Natural killer cell (primary cell): ENCODE data around the gene OLFM4. TPM values are rescaled to one million over a fixed set of nuclear protein-coding genes. Genes with fewer than 3 reads are reported as not detected.

Experiments used
- ATAC-seq, 3 donors: fragments of 150-1000 bp in 2 of 3; fragments of 200-7000 bp in 1 of 3; cut with Tn5 transposase; 1 replicate in 1 of 3; 2 replicates in 2 of 3; pipeline ENCODE4 v1.10.0; 2021; ENCODE audit warnings: mild to moderate bottlenecking in 2 of 3, moderate library complexity in 2 of 3
- DNase-seq, 2 donors: peaks; one replicate each; pipeline versions ENCODE4 v3.0.0 to v3.0.0-alpha.2; 2013 to 2021; ENCODE audit warnings: mixed read lengths in 1 of 2
- H3K27ac ChIP-seq: one replicate; pipeline ENCODE4 v1.5.1; 2013; ENCODE audit warnings: mild to moderate bottlenecking, low read length
- H3K27me3 ChIP-seq: one replicate; pipeline ENCODE4 v1.6.1; 2013; ENCODE audit warnings: low read length; ENCODE audit not compliant: control insufficient read depth, insufficient read depth
- H3K36me3 ChIP-seq: one replicate; pipeline ENCODE4 v1.6.1; 2013; ENCODE audit warnings: low read length; ENCODE audit not compliant: control insufficient read depth, insufficient read depth
- H3K4me1 ChIP-seq: one replicate; pipeline ENCODE4 v1.6.1; 2013; ENCODE audit warnings: low read length; ENCODE audit not compliant: control insufficient read depth, insufficient read depth
- H3K4me3 ChIP-seq: one replicate; pipeline ENCODE4 v1.5.1; 2013; ENCODE audit warnings: low read length
- H3K9me3 ChIP-seq: one replicate; pipeline ENCODE4 v1.6.1; 2013; ENCODE audit warnings: low read length; ENCODE audit not compliant: control insufficient read depth, insufficient read depth
- H3K27ac Mint-ChIP-seq, 2 donors: one replicate each; pipeline ENCODE4 v1.8.0; 2022; ENCODE audit warnings: mild to moderate bottlenecking in 2 of 2, mixed read lengths in 2 of 2, moderate library complexity in 1 of 2
- H3K27me3 Mint-ChIP-seq, 2 donors: one replicate each; pipeline ENCODE4 v1.8.0; 2022; ENCODE audit warnings: low read depth in 2 of 2, mixed read lengths in 2 of 2
- H3K36me3 Mint-ChIP-seq: one replicate; pipeline ENCODE4 v1.8.0; 2022; ENCODE audit warnings: mixed read lengths
- H3K4me1 Mint-ChIP-seq, 2 donors: one replicate each; pipeline ENCODE4 v1.8.0; 2022; ENCODE audit warnings: mixed read lengths in 2 of 2
- H3K4me3 Mint-ChIP-seq: one replicate; pipeline ENCODE4 v1.8.0; 2022; ENCODE audit warnings: mild to moderate bottlenecking, moderate library complexity, mixed read lengths
- H3K9me3 Mint-ChIP-seq, 2 donors: one replicate each; pipeline ENCODE4 v1.8.0; 2022; ENCODE audit warnings: mixed read lengths in 2 of 2
- CTCF ChIP-seq: fragments of 200-600 bp; IDR thresholded peaks from one replicate; pipeline ENCODE4 v1.8.0; 2022; ENCODE audit warnings: antibody characterized with exemption
- WGBS: methylation state at CpG from one replicate; pipeline ENCODE4 v1.1.7; 2013; ENCODE audit warnings: missing lambda C conversion rate; ENCODE audit not compliant: insufficient coverage; 5-methylcytosine and 5-hydroxymethylcytosine counted together
- intact Hi-C: fragments of 100-400 bp; cut with micrococcal nuclease; formaldehyde crosslinking; loops from one replicate; pipeline ENCODE4 v1.14.2; 2022
- total RNA-seq, 4 donors: library from RNA; stranded (reverse); fragments of 120-200 nt in 1 of 4; gene quantifications; one replicate each; pipeline versions ENCODE4 v1.2.3 to v1.2.4, GENCODE V29; 2013 to 2022

The OLFM4 gene
- total RNA-seq, 3 donors from 2014 or later (not counting 1 experiment from before 2014, with no cell fraction given), result not detected

GRCh38 chr13:52992110-52992509 is 36.5 kb upstream of the OLFM4 start:
- no peaks in the 10 kb centered on the region for H3K36me3 ChIP-seq
- WGBS, result 96% methylated on average over 11 of the region's 11 CpGs
- no peak overlapping the region for H3K27ac ChIP-seq
- no peak for TF ChIP-seq CTCF
- H3K27ac Mint-ChIP-seq, result no peak overlapping the region
- H3K36me3 Mint-ChIP-seq, result no peaks in the 10 kb centered on the region
- no peaks in the 10 kb centered on the region for H3K9me3 ChIP-seq
- peaks cover 30 to 39% of the 10 kb centered on the region in 2 donors for H3K4me1 Mint-ChIP-seq
- H3K4me1 ChIP-seq, result peaks cover 12% of the 10 kb centered on the region
- H3K4me3 Mint-ChIP-seq, result no peak overlapping the region
- peaks cover 2 to 13% of the 10 kb centered on the region in 2 donors for H3K27me3 Mint-ChIP-seq
- H3K9me3 Mint-ChIP-seq, result no peaks in the 10 kb centered on the region
- H3K27me3 ChIP-seq, result no peaks in the 10 kb centered on the region
- no peak for ATAC-seq
- H3K4me3 ChIP-seq, result no peak overlapping the region
- no peak for DNase-seq
- intact Hi-C loops, result no loop called here

GRCh38 chr13:52994051-52994450 is 34.6 kb upstream of the OLFM4 start:
- H3K27ac ChIP-seq, result peak overlapping the region; percentile 41
- no peak overlapping the region for H3K4me3 ChIP-seq
- Mint-ChIP-seq H3K27me3 (peaks cover 2 to 10% of the 10 kb centered on the region in 2 donors), H3K36me3 (no peaks in the 10 kb centered on the region), H3K9me3 (no peaks in the 10 kb centered on the region), H3K27ac (peak overlapping the region; percentile 89 to 92), H3K4me3 (peak overlapping the region; percentile 85), H3K4me1 (peaks cover 43 to 58% of the 10 kb centered on the region in 2 donors)
- H3K27me3 ChIP-seq, result no peaks in the 10 kb centered on the region
- intact Hi-C loops, result no loop called here
- peak; percentile 64 to 87 (median 68) for ATAC-seq
- TF ChIP-seq CTCF, result no peak
- peaks cover 16% of the 10 kb centered on the region for H3K4me1 ChIP-seq
- H3K9me3 ChIP-seq, result no peaks in the 10 kb centered on the region
- no peak for DNase-seq
- no peaks in the 10 kb centered on the region for H3K36me3 ChIP-seq
- 39% methylated on average over 2 of the region's 2 CpGs for WGBS

GRCh38 chr13:52994865-52995264 is 33.7 kb upstream of the OLFM4 start:
- TF ChIP-seq CTCF, result no peak
- no peaks in the 10 kb centered on the region for H3K27me3 ChIP-seq
- no peaks in the 10 kb centered on the region for H3K9me3 ChIP-seq
- H3K27ac Mint-ChIP-seq, result peak overlapping the region; percentile 89 to 92
- no peaks in the 10 kb centered on the region for H3K36me3 Mint-ChIP-seq
- H3K27ac ChIP-seq, result peak overlapping the region; percentile 41
- peaks cover 51 to 66% of the 10 kb centered on the region in 2 donors for H3K4me1 Mint-ChIP-seq
- ATAC-seq (no peak), DNase-seq (no peak)
- H3K4me3 Mint-ChIP-seq, result peak overlapping the region; percentile 85
- 0% methylated on average over 1 of the region's 1 CpG for WGBS
- H3K27me3 Mint-ChIP-seq, result peaks cover 2% of the 10 kb centered on the region in 2 donors
- no peaks in the 10 kb centered on the region for H3K36me3 ChIP-seq
- H3K4me1 ChIP-seq, result peaks cover 16% of the 10 kb centered on the region
- H3K4me3 ChIP-seq, result no peak overlapping the region
- intact Hi-C loops, result no loop called here
- H3K9me3 Mint-ChIP-seq, result no peaks in the 10 kb centered on the region

GRCh38 chr13:52995946-52996345 is 32.7 kb upstream of the OLFM4 start:
- H3K4me1 ChIP-seq, result peaks cover 16% of the 10 kb centered on the region
- Mint-ChIP-seq H3K27ac (no peak overlapping the region), H3K4me1 (peaks cover 55 to 73% of the 10 kb centered on the region in 2 donors), H3K27me3 (no peaks in the 10 kb centered on the region), H3K4me3 (no peak overlapping the region), H3K36me3 (no peaks in the 10 kb centered on the region), H3K9me3 (no peaks in the 10 kb centered on the region)
- H3K27me3 ChIP-seq, result no peaks in the 10 kb centered on the region
- TF ChIP-seq CTCF, result no peak
- H3K36me3 ChIP-seq, result no peaks in the 10 kb centered on the region
- ATAC-seq, result no peak
- no peak overlapping the region for H3K27ac ChIP-seq
- no peaks in the 10 kb centered on the region for H3K9me3 ChIP-seq
- intact Hi-C loops, result no loop called here
- WGBS, result 80% methylated on average over 2 of the region's 2 CpGs
- H3K4me3 ChIP-seq, result no peak overlapping the region
- no peak for DNase-seq
